Keratinocyte (primary cell): ENCODE data around the gene TRIM8. TPM values are rescaled to one million over a fixed set of nuclear protein-coding genes. Genes with fewer than 3 reads are reported as not detected.

Experiments
- DNase-seq: peaks from one replicate; pipeline ENCODE4 v3.0.0-alpha.2; 2011; ENCODE audit warnings: low read depth, missing footprints, low spot score
- FAIRE-seq: peaks from 2 replicates; lab custom pipeline; 2011; peaks lifted over from hg19 to GRCh38; lab: Jason Lieb, UNC
- H2AFZ ChIP-seq: 2 replicates; pipeline ENCODE4 v1.6.0; 2012; ENCODE audit warnings: low read length, control low read depth, inconsistent platforms; ENCODE audit not compliant: control insufficient read depth
- H3K27ac ChIP-seq: 2 replicates; pipeline ENCODE4 v1.5.1; 2011; ENCODE audit warnings: low read length; ENCODE audit not compliant: control insufficient read depth, insufficient read depth
- H3K27me3 ChIP-seq: 3 replicates; pipeline ENCODE4 v1.6.0; 2011; ENCODE audit warnings: low read length; ENCODE audit not compliant: control insufficient read depth, insufficient read depth; ENCODE audit errors: extremely low read depth
- H3K36me3 ChIP-seq, 2 experiments: 2 replicates in 1 of 2; 3 replicates in 1 of 2; pipeline ENCODE4 v1.5.1; 2011; ENCODE audit warnings: low read length in 2 of 2, mild to moderate bottlenecking in 1 of 2; ENCODE audit not compliant: control insufficient read depth in 2 of 2, insufficient read depth in 2 of 2; ENCODE audit errors: extremely low read depth in 1 of 2
- H3K4me1 ChIP-seq: 3 replicates; pipeline ENCODE4 v1.5.1; 2011; ENCODE audit warnings: low read length; ENCODE audit not compliant: control insufficient read depth, insufficient read depth; ENCODE audit errors: extremely low read depth
- H3K4me2 ChIP-seq: 3 replicates; pipeline ENCODE4 v1.6.0; 2011; ENCODE audit warnings: low read depth, low read length; ENCODE audit not compliant: control insufficient read depth, insufficient read depth; ENCODE audit errors: extremely low read depth
- H3K4me3 ChIP-seq, 3 experiments: fragments of 200-600 bp in 1 of 3; sonication (generic) in 1 of 3; 2 replicates in 2 of 3; 3 replicates in 1 of 3; pipeline ENCODE4 v1.5.1; 2011 to 2016; ENCODE audit warnings: low read length in 3 of 3, mild to moderate bottlenecking in 3 of 3, control low read depth in 2 of 3, inconsistent platforms in 1 of 3, low read depth in 1 of 3, mixed read lengths in 1 of 3, mixed run types in 1 of 3, moderate library complexity in 1 of 3; ENCODE audit not compliant: control insufficient read depth in 2 of 3, insufficient read depth in 2 of 3; ENCODE audit errors: extremely low read depth in 1 of 3
- H3K79me2 ChIP-seq: 2 replicates; pipeline ENCODE4 v1.6.0; 2012; ENCODE audit warnings: low read length; ENCODE audit not compliant: control insufficient read depth, insufficient read depth
- H3K9ac ChIP-seq: 3 replicates; pipeline ENCODE4 v1.6.0; 2011; ENCODE audit warnings: low read length; ENCODE audit not compliant: control insufficient read depth, insufficient read depth; ENCODE audit errors: extremely low read depth
- H3K9me1 ChIP-seq: 3 replicates; pipeline ENCODE4 v1.6.0; 2011; ENCODE audit warnings: low read length; ENCODE audit not compliant: control insufficient read depth, insufficient read depth; ENCODE audit errors: extremely low read depth
- H3K9me3 ChIP-seq: 2 replicates; pipeline ENCODE4 v1.5.1; 2012; ENCODE audit warnings: low read depth, low read length; ENCODE audit not compliant: control insufficient read depth
- H4K20me1 ChIP-seq: 3 replicates; pipeline ENCODE4 v1.6.0; 2011; ENCODE audit warnings: low read length; ENCODE audit not compliant: control insufficient read depth, insufficient read depth; ENCODE audit errors: extremely low read depth
- EZH2 ChIP-seq: IDR thresholded peaks from one replicate; pipeline ENCODE4 v1.6.1; 2012; ENCODE audit warnings: inconsistent platforms, mild to moderate bottlenecking, low read length, moderate library complexity
- dilution Hi-C: fragments of 300-500 bp; cut with MboI; formaldehyde crosslinking; loops from one replicate; pipeline ENCODE4 v1.7.0; 2020; ENCODE audit warnings: low sequenced_read_pairs; ENCODE audit not compliant: extremely low pct_ligation_motif_present
- polyA plus RNA-seq, 5 experiments: library from polyadenylated mRNA; depleted of rRNA in 3 of 5; stranded (reverse) in 3 of 5; stranded (forward) in 1 of 5; unstranded in 1 of 5; fragments of >200 nt; gene quantifications; 1 replicate in 1 of 5; 2 replicates in 3 of 5; 3 replicates in 1 of 5; pipeline versions ENCODE4 v1.2.1 to v1.2.3, GENCODE V29; 2011 to 2012; ENCODE audit warnings: missing spikeins in 2 of 5, low read depth in 1 of 5, low replicate concordance in 1 of 5
- TF ChIP-seq, protein P1 (sequence below), 3 experiments: IDR thresholded peaks in 1 of 3; conservative IDR thresholded peaks in 1 of 3; optimal IDR thresholded peaks in 1 of 3; 2 replicates in 2 of 3; 3 replicates in 1 of 3; pipeline versions ENCODE3 to v1.5.1; 2011; ENCODE audit warnings: low read length in 3 of 3, mild to moderate bottlenecking in 3 of 3, moderate library complexity in 2 of 3, control low read depth in 1 of 3, inconsistent platforms in 1 of 3; ENCODE audit not compliant: insufficient read depth in 2 of 3; ENCODE audit errors: extremely low read depth in 1 of 3

TRIM8 gene
- polyA plus RNA-seq, 1 donor (not counting 4 experiments of a cell fraction or from before 2014, with no cell fraction given), result 24.8 TPM

DNA sequence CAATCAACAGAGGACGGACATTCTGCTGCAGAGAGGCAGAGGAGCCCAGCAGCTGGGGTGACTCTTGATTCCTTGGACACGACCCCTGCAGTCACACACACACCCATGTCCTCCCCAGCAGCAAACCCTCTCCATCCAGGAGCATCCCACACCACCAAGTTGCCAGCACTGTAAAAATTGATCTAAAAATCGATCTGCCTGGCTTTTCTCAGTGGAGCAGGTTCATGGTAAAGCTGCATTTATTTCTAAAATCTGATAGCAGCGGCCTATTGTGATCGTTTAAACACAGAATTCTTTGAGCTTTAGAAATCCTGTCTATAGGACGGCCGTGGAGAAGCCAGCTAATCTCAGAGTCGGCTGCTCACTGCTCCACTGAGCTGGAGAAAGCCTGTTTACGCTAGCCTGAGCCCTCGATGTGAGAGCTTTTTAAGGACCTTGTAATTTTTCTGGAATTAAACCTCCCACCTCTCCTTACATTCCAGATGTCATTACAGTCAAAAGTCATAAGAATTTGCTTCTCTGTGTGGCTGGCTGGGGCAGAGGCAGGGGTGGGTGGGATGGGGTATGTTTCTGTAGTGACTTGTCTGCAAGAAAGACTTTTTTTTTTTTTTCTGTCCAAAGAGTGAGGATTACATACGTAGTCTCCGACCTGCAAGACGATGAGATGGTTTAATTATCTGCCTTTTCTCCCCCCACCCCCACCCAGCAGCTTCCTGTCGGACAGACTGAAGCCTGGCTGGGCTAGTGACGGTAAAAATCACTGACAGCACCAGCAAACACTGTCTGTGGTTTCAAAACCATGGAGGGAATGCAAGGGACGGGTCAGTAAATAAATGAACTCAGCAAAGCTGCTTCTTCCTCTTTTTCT lies 31.6 kb downstream of the TRIM8 start:
- DNase-seq (no peak), FAIRE-seq (no peak)
- Histone ChIP-seq H3K4me1 (peaks cover 23% of the 10 kb centered on the region), H3K4me3 (no peak overlapping the region), H3K9ac (no peak overlapping the region), H3K79me2 (no peaks in the 10 kb centered on the region), H3K9me1 (no peaks in the 10 kb centered on the region), H3K9me3 (no peaks in the 10 kb centered on the region), H3K4me2 (no peak overlapping the region), H3K27ac (no peak overlapping the region), H3K27me3 (no peaks in the 10 kb centered on the region), H3K36me3 (no peaks in the 10 kb centered on the region), H2AFZ (no peak overlapping the region), H4K20me1 (no peaks in the 10 kb centered on the region)
- TF ChIP-seq, protein P1, sequence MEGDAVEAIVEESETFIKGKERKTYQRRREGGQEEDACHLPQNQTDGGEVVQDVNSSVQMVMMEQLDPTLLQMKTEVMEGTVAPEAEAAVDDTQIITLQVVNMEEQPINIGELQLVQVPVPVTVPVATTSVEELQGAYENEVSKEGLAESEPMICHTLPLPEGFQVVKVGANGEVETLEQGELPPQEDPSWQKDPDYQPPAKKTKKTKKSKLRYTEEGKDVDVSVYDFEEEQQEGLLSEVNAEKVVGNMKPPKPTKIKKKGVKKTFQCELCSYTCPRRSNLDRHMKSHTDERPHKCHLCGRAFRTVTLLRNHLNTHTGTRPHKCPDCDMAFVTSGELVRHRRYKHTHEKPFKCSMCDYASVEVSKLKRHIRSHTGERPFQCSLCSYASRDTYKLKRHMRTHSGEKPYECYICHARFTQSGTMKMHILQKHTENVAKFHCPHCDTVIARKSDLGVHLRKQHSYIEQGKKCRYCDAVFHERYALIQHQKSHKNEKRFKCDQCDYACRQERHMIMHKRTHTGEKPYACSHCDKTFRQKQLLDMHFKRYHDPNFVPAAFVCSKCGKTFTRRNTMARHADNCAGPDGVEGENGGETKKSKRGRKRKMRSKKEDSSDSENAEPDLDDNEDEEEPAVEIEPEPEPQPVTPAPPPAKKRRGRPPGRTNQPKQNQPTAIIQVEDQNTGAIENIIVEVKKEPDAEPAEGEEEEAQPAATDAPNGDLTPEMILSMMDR (optimal IDR thresholded peaks at IDR 0.05 in 1 of 3, IDR thresholded peaks at IDR 0.05 in 1 of 3, conservative IDR thresholded peaks at IDR 0.05 in 1 of 3; ENCODE audit: extremely low read depth in 1 of 3, insufficient read depth in 2 of 3, low read length in 3 of 3), result no peak
- TF ChIP-seq EZH2, result no peak
- dilution Hi-C loops, result no loop called here

DNA sequence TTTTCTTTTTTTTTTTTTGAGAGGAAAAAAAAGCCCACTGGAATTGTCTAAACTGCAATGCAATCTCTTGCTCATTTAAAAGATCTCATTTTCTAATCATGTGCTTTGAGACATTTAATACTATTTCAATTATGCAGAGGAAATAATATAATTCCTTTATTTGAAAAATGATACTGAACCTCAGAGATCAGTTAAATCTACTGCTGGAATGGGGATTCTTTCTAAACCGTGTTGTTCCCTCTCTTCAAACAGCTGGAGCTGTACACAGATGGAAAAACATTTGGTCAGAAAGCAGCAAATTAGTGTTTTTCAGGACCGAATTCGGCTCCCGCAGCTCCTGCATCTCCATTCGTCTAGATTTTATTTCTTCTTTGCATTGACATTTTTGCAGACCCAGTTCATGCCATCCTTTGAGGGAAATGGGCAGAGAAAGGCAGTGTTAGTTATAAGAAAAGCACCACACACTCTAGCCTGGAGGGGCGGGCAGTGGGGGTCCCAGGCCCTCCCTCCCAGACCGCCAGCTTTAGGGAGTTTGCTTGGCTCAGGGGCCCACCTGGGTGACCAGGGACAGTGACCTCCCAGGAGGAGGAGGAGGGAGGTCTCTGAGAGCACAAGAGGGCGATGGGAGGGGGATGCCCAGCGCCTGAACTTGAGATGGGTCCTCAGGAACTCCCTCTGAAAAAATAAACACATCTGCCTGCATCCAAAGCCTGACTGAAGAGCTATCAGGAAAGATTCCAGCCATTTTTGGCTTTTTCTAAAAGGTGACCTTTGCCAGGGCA lies 32.4 kb downstream of the TRIM8 start:
- Histone ChIP-seq H3K9me1 (no peaks in the 10 kb centered on the region), H3K9me3 (no peaks in the 10 kb centered on the region), H3K4me2 (no peak overlapping the region), H3K27me3 (no peaks in the 10 kb centered on the region), H3K4me1 (peaks cover 23% of the 10 kb centered on the region), H4K20me1 (no peaks in the 10 kb centered on the region), H3K79me2 (no peaks in the 10 kb centered on the region), H3K27ac (no peak overlapping the region), H3K9ac (no peak overlapping the region), H3K36me3 (peaks cover 0 to 2% of the 10 kb centered on the region in 2 experiments), H2AFZ (no peak overlapping the region), H3K4me3 (no peak overlapping the region)
- no peak for DNase-seq
- dilution Hi-C loops, result no loop called here
- TF ChIP-seq, protein P1 (optimal IDR thresholded peaks at IDR 0.05 in 1 of 3, IDR thresholded peaks at IDR 0.05 in 1 of 3, conservative IDR thresholded peaks at IDR 0.05 in 1 of 3; ENCODE audit: extremely low read depth in 1 of 3, insufficient read depth in 2 of 3, low read length in 3 of 3), result no peak
- no peak for TF ChIP-seq EZH2
- FAIRE-seq, result no peak
